HCT116 (cell line): ENCODE results near the gene CNTD1. TPM values are rescaled to one million over a fixed set of nuclear protein-coding genes. Genes with fewer than 3 reads are reported as not detected.

Experiments used
- ATAC-seq: fragments of 200-7000 bp; cut with Tn5 transposase; 2 replicates; pipeline ENCODE4 v1.9.1; 2020; ENCODE audit warnings: mild to moderate bottlenecking, moderate library complexity
- BruUV-seq: library from RNA; stranded (reverse); fragments of 400-500 nt; replicated peaks from 2 replicates; lab custom pipeline; 2021; lab: Mats Ljungman, UMichigan
- CTCF ChIA-PET: fragments of 300-600 bp; sonication (Branson Sonifier 250); formaldehyde crosslinking; loops from one replicate; lab custom pipeline; 2021; ENCODE audit warnings: antibody characterized with exemption; lab: Charles Lee
- POLR2A ChIA-PET: fragments of 300-600, 350-600 bp; sonication (Branson Sonifier 250); formaldehyde crosslinking; loops from one replicate; lab custom pipeline; 2021; ENCODE audit warnings: antibody characterized with exemption; lab: Charles Lee
- RAD21 ChIA-PET, 2 experiments: fragments of 300-600 bp; sonication (Branson Sonifier 250); formaldehyde crosslinking; loops; one replicate each; lab custom pipeline; 2023; ENCODE audit warnings: low total read pairs in 2 of 2; ENCODE audit not compliant: uncharacterized antibody in 2 of 2, unreplicated experiment in 2 of 2, low non-redundant PET in 1 of 2; lab: Charles Lee
- DNase-seq: peaks from one replicate; pipeline ENCODE4 v3.0.0-alpha.2; 2010; ENCODE audit warnings: low read depth, low spot score
- H2AFZ ChIP-seq: fragments of 200-600 bp; shearing (Covaris generic), sonication (generic); 2 replicates; pipeline ENCODE4 v1.6.1; 2017; ENCODE audit warnings: low read depth, mixed run types, mixed read lengths, antibody characterized with exemption, low read length; ENCODE audit not compliant: poor library complexity, severe bottlenecking
- H3K27ac ChIP-seq: 2 replicates; pipeline ENCODE4 v1.5.1; 2012; ENCODE audit warnings: low read depth, low read length
- H3K27me3 ChIP-seq: fragments of 200-600 bp; sonication (generic); 2 replicates; pipeline ENCODE4 v1.6.1; 2016; ENCODE audit warnings: mixed run types, low read length, mixed read lengths; ENCODE audit not compliant: insufficient read depth
- H3K36me3 ChIP-seq, 2 experiments: fragments of 200-500 bp in 1 of 2; fragments of 200-600 bp in 1 of 2; sonication (Bioruptor generic) in 1 of 2; sonication (generic) in 1 of 2; 2 replicates each; pipeline versions ENCODE4 v1.5.1 to v1.6.1; 2014 to 2016; ENCODE audit warnings: low read length in 2 of 2, inconsistent platforms in 1 of 2, mixed read lengths in 1 of 2, mixed run types in 1 of 2; ENCODE audit not compliant: insufficient read depth in 2 of 2, control insufficient read depth in 1 of 2
- H3K4me1 ChIP-seq, 2 experiments: fragments of 200-600 bp in 1 of 2; sonication (generic) in 1 of 2; 2 replicates each; pipeline versions ENCODE4 v1.5.1 to v1.6.1; 2012 to 2017; ENCODE audit warnings: low read length in 2 of 2, inconsistent platforms in 1 of 2, mild to moderate bottlenecking in 1 of 2, mixed read lengths in 1 of 2, mixed run types in 1 of 2, moderate library complexity in 1 of 2; ENCODE audit not compliant: insufficient read depth in 2 of 2, control insufficient read depth in 1 of 2
- H3K4me2 ChIP-seq: fragments of 200-600 bp; sonication (generic); 2 replicates; pipeline ENCODE4 v1.6.1; 2017; ENCODE audit warnings: mixed run types, low read length, mixed read lengths
- H3K4me3 ChIP-seq, 2 experiments: fragments of 200-600 bp in 1 of 2; sonication (generic) in 1 of 2; replicated peaks in 1 of 2; 2 replicates each; pipeline ENCODE4 v1.5.1; 2011 to 2016; ENCODE audit warnings: low read length in 2 of 2, control low read depth in 1 of 2, low read depth in 1 of 2, mild to moderate bottlenecking in 1 of 2, mixed read lengths in 1 of 2, mixed run types in 1 of 2
- H3K79me2 ChIP-seq: fragments of 200-600 bp; sonication (generic); 2 replicates; pipeline ENCODE4 v1.6.1; 2017; ENCODE audit warnings: mild to moderate bottlenecking, mixed run types, low read length, moderate library complexity, mixed read lengths; ENCODE audit not compliant: insufficient read depth
- H3K9ac ChIP-seq: fragments of 200-600 bp; sonication (generic); 2 replicates; pipeline ENCODE4 v1.6.1; 2016; ENCODE audit warnings: low read length, mixed read lengths
- H3K9me2 ChIP-seq: fragments of 200-600 bp; sonication (generic), shearing (Covaris generic); 2 replicates; pipeline ENCODE4 v1.6.1; 2017; ENCODE audit warnings: mixed run types, mild to moderate bottlenecking, moderate library complexity; ENCODE audit not compliant: insufficient read depth
- H3K9me3 ChIP-seq, 2 experiments: fragments of 200-500 bp in 1 of 2; fragments of 200-600 bp in 1 of 2; sonication (Bioruptor generic) in 1 of 2; sonication (generic) in 1 of 2; 2 replicates each; pipeline ENCODE4 v1.6.1; 2014 to 2017; ENCODE audit warnings: low read length in 2 of 2, mixed read lengths in 2 of 2, inconsistent platforms in 1 of 2, low read depth in 1 of 2, mild to moderate bottlenecking in 1 of 2, mixed run types in 1 of 2, moderate library complexity in 1 of 2; ENCODE audit not compliant: control insufficient read depth in 1 of 2, insufficient read depth in 1 of 2
- H4K20me1 ChIP-seq: fragments of 200-600 bp; sonication (generic), shearing (Covaris generic); 2 replicates; pipeline ENCODE4 v1.6.1; 2017; ENCODE audit warnings: mixed run types, mild to moderate bottlenecking, moderate library complexity; ENCODE audit not compliant: insufficient read depth
- EZH2phosphoT487 ChIP-seq: fragments of 200-600 bp; IDR thresholded peaks from 2 replicates; pipeline ENCODE4 v1.6.1; 2018; ENCODE audit warnings: antibody characterized with exemption, borderline replicate concordance
- JUND ChIP-seq: IDR thresholded peaks from 2 replicates; pipeline ENCODE4 v1.6.1; 2012
- POLR2A ChIP-seq: IDR thresholded peaks from 2 replicates; pipeline ENCODE4 v1.7.0; 2011; ENCODE audit warnings: borderline replicate concordance; ENCODE audit not compliant: insufficient read depth, insufficient read length; ENCODE audit errors: extremely low read depth
- POLR2AphosphoS5 ChIP-seq: IDR thresholded peaks from 2 replicates; pipeline ENCODE4 v1.6.1; 2011; ENCODE audit warnings: mild to moderate bottlenecking, low read depth, low read length, moderate library complexity
- RAD21 ChIP-seq: IDR thresholded peaks from 2 replicates; pipeline ENCODE4 v1.6.1; 2012; ENCODE audit warnings: low read depth, mild to moderate bottlenecking
- TCF7L2 ChIP-seq: IDR thresholded peaks from 2 replicates; pipeline ENCODE4 v1.7.0; 2011; ENCODE audit warnings: borderline replicate concordance, inconsistent platforms; ENCODE audit not compliant: insufficient read depth, insufficient read length; ENCODE audit errors: extremely low read depth
- YY1 ChIP-seq: IDR thresholded peaks from 2 replicates; pipeline ENCODE4 v1.6.1; 2011; ENCODE audit warnings: low read length, low read depth, moderate library complexity, mild to moderate bottlenecking; ENCODE audit not compliant: insufficient replicate concordance; ENCODE audit errors: extremely low read depth
- ZNF274 ChIP-seq: fragments of 200-500 bp; sonication (Bioruptor generic); IDR thresholded peaks from 2 replicates; pipeline ENCODE4 v1.6.1; 2014; ENCODE audit warnings: mild to moderate bottlenecking, low read depth, low read length, inconsistent platforms
- intact Hi-C: fragments of 100-400 bp; cut with micrococcal nuclease; formaldehyde crosslinking; loops from 2 replicates; pipeline ENCODE4 v1.10.0; 2022
- total RNA-seq: library from RNA; stranded (reverse); gene quantifications from one replicate; pipeline ENCODE4 v1.2.1, GENCODE V29; 2021; ENCODE audit not compliant: unreplicated experiment
- TF ChIP-seq, protein P1 (sequence below): IDR thresholded peaks from 2 replicates; pipeline ENCODE4 v1.6.1; 2012
- TF ChIP-seq, protein P2 (sequence below): IDR thresholded peaks from 2 replicates; pipeline ENCODE4 v1.6.1; 2012
- TF ChIP-seq, protein P3 (sequence below): IDR thresholded peaks from 2 replicates; pipeline ENCODE4 v1.6.1; 2011; ENCODE audit warnings: mild to moderate bottlenecking, low read length, moderate library complexity; ENCODE audit not compliant: insufficient replicate concordance; ENCODE audit errors: extremely low read depth
- TF ChIP-seq, protein P4 (sequence below), 3 experiments: fragments of 200-600 bp in 1 of 3; sonication (generic) in 1 of 3; IDR thresholded peaks in 2 of 3; conservative IDR thresholded peaks in 1 of 3; 2 replicates each; pipeline ENCODE4 v1.5.1; 2012 to 2017; ENCODE audit warnings: low read depth in 2 of 3, low read length in 2 of 3, antibody characterized with exemption in 1 of 3, borderline replicate concordance in 1 of 3, control low read depth in 1 of 3, mild to moderate bottlenecking in 1 of 3, mixed read lengths in 1 of 3, mixed run types in 1 of 3, moderate library complexity in 1 of 3; ENCODE audit not compliant: insufficient read depth in 1 of 3
- TF ChIP-seq, protein P5 (sequence below): IDR thresholded peaks from 2 replicates; pipeline ENCODE4 v1.6.1; 2012; ENCODE audit warnings: low read depth

The CNTD1 gene
- total RNA-seq, 1 experiment from 2014 or later: not detected

DNA sequence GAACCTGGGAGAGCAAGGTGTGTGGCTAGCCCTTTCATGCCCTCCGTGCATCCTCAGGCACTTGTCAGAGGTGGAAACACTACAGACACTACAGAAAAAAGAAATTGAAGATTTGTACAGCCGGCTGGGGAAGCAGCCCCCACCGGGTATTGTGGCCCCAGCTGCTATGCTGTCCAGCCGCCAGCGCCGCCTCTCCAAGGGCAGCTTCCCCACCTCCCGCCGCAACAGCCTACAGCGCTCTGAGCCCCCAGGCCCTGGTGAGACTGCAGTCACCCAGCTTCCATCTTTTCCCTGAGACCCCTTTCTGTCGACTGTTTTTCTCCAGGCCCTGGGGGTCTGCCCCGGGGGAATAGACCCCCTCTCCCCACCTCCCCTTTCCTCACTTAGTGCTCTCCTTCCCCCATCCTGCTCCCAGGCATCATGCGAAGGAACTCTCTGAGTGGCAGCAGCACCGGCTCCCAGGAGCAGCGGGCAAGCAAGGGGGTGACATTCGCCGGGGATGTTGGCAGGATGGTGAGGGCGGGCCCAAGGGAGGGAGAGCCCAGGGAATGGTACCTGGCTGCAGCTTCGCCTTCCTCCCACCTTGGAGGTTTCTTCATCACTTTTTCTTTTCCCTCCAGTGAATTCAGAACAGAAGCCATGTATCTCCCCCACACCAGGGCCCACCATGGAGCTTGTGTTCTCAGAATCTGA is 2.4 kb upstream of the CNTD1 start:
- POLR2A ChIA-PET: no interaction called here
- H3K27ac ChIP-seq: no peak overlapping the region

More for the DNA sequence above, 2.4 kb upstream of the CNTD1 start:
- no peak for ATAC-seq
- Histone ChIP-seq H3K9me3 (no peaks in the 10 kb centered on the region), H3K27me3 (no peaks in the 10 kb centered on the region), H3K4me1 (peaks cover 4 to 9% of the 10 kb centered on the region in 2 experiments; a peak in 2 of 4 replicates), H4K20me1 (no peaks in the 10 kb centered on the region), H3K4me3 (no peak overlapping the region), H3K36me3 (no peaks in the 10 kb centered on the region), H3K4me2 (no peak overlapping the region), H3K9ac (no peak overlapping the region), H3K79me2 (peaks cover 8% of the 10 kb centered on the region; the same call in 1 of the 2 replicates), H2AFZ (no peak overlapping the region), H3K9me2 (no peaks in the 10 kb centered on the region)
- intact Hi-C loops: no loop called here
- no TSS peak for BruUV-seq
- no peak for TF ChIP-seq EZH2phosphoT487
- no peak for TF ChIP-seq POLR2A
- no peak for TF ChIP-seq POLR2AphosphoS5
- no peak for TF ChIP-seq JUND
- TF ChIP-seq, protein P1, sequence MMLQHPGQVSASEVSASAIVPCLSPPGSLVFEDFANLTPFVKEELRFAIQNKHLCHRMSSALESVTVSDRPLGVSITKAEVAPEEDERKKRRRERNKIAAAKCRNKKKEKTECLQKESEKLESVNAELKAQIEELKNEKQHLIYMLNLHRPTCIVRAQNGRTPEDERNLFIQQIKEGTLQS: no peak
- no peak for TF ChIP-seq RAD21
- TF ChIP-seq ZNF274: no peak
- no peak for TF ChIP-seq YY1
- TF ChIP-seq, protein P2, sequence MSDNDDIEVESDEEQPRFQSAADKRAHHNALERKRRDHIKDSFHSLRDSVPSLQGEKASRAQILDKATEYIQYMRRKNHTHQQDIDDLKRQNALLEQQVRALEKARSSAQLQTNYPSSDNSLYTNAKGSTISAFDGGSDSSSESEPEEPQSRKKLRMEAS: no peak
- TF ChIP-seq, protein P3, sequence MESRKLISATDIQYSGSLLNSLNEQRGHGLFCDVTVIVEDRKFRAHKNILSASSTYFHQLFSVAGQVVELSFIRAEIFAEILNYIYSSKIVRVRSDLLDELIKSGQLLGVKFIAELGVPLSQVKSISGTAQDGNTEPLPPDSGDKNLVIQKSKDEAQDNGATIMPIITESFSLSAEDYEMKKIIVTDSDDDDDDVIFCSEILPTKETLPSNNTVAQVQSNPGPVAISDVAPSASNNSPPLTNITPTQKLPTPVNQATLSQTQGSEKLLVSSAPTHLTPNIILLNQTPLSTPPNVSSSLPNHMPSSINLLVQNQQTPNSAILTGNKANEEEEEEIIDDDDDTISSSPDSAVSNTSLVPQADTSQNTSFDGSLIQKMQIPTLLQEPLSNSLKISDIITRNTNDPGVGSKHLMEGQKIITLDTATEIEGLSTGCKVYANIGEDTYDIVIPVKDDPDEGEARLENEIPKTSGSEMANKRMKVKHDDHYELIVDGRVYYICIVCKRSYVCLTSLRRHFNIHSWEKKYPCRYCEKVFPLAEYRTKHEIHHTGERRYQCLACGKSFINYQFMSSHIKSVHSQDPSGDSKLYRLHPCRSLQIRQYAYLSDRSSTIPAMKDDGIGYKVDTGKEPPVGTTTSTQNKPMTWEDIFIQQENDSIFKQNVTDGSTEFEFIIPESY: no peak
- TF ChIP-seq TCF7L2: no peak
- TF ChIP-seq, protein P4, sequence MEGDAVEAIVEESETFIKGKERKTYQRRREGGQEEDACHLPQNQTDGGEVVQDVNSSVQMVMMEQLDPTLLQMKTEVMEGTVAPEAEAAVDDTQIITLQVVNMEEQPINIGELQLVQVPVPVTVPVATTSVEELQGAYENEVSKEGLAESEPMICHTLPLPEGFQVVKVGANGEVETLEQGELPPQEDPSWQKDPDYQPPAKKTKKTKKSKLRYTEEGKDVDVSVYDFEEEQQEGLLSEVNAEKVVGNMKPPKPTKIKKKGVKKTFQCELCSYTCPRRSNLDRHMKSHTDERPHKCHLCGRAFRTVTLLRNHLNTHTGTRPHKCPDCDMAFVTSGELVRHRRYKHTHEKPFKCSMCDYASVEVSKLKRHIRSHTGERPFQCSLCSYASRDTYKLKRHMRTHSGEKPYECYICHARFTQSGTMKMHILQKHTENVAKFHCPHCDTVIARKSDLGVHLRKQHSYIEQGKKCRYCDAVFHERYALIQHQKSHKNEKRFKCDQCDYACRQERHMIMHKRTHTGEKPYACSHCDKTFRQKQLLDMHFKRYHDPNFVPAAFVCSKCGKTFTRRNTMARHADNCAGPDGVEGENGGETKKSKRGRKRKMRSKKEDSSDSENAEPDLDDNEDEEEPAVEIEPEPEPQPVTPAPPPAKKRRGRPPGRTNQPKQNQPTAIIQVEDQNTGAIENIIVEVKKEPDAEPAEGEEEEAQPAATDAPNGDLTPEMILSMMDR (IDR thresholded peaks at IDR 0.05 in 2 of 3, conservative IDR thresholded peaks at IDR 0.05 in 1 of 3; ENCODE audit: borderline replicate concordance in 1 of 3, insufficient read depth in 1 of 3, low read depth in 2 of 3, low read length in 2 of 3): no peak
- TF ChIP-seq, protein P5, sequence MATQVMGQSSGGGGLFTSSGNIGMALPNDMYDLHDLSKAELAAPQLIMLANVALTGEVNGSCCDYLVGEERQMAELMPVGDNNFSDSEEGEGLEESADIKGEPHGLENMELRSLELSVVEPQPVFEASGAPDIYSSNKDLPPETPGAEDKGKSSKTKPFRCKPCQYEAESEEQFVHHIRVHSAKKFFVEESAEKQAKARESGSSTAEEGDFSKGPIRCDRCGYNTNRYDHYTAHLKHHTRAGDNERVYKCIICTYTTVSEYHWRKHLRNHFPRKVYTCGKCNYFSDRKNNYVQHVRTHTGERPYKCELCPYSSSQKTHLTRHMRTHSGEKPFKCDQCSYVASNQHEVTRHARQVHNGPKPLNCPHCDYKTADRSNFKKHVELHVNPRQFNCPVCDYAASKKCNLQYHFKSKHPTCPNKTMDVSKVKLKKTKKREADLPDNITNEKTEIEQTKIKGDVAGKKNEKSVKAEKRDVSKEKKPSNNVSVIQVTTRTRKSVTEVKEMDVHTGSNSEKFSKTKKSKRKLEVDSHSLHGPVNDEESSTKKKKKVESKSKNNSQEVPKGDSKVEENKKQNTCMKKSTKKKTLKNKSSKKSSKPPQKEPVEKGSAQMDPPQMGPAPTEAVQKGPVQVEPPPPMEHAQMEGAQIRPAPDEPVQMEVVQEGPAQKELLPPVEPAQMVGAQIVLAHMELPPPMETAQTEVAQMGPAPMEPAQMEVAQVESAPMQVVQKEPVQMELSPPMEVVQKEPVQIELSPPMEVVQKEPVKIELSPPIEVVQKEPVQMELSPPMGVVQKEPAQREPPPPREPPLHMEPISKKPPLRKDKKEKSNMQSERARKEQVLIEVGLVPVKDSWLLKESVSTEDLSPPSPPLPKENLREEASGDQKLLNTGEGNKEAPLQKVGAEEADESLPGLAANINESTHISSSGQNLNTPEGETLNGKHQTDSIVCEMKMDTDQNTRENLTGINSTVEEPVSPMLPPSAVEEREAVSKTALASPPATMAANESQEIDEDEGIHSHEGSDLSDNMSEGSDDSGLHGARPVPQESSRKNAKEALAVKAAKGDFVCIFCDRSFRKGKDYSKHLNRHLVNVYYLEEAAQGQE: no peak
- no peak for DNase-seq
- CTCF ChIA-PET: no interaction called here
- RAD21 ChIA-PET: no interaction called here
